NCI-H748 treated with DMSO at 0.1 percent for 48 hours (cell line): ENCODE measurements around the gene RTN4R.
"Not testable (repeated sequence)": the region's sequence is repeated elsewhere in the genome, so short reads cannot be mapped to it uniquely, and the experiment has no call there.

Experiments
- DNase-seq: peaks from one replicate; lab custom pipeline; 2025; lab: John Stamatoyannopoulos, UW

Gene RTN4R

GRCh38 chr22:20286784-20287423 lies 18.8 kb upstream of the RTN4R start:
- DNase-seq, result not testable (repeated sequence)

GRCh38 chr22:20286312-20286660 lies 18.2 kb upstream of the RTN4R start:
- DNase-seq, result not testable (repeated sequence)

- not testable (repeated sequence) for DNase-seq
These were observed 17.6 kb upstream of the RTN4R start for GRCh38 chr22:20285473-20286311.

- DNase-seq, result no peak
These were observed 16.5 kb upstream of the RTN4R start for GRCh38 chr22:20284471-20285086.

- DNase-seq, result no peak
These were observed 15.6 kb upstream of the RTN4R start for GRCh38 chr22:20283674-20284066.

- no peak for DNase-seq
These were observed 15.0 kb upstream of the RTN4R start for GRCh38 chr22:20282901-20283673.

GRCh38 chr22:20281891-20282290 lies 13.8 kb upstream of the RTN4R start:
- DNase-seq, result no peak

- not testable (repeated sequence) for DNase-seq
These were observed 13.4 kb upstream of the RTN4R start for GRCh38 chr22:20281473-20281872.

GRCh38 chr22:20280866-20281265 lies 12.7 kb upstream of the RTN4R start:
- DNase-seq, result no peak

GRCh38 chr22:20280163-20280562 lies 12.0 kb upstream of the RTN4R start:
- not testable (repeated sequence) for DNase-seq

GRCh38 chr22:20279662-20280134 lies 11.6 kb upstream of the RTN4R start:
- DNase-seq, result no peak

- not testable (repeated sequence) for DNase-seq
These were observed 10.8 kb upstream of the RTN4R start for GRCh38 chr22:20278726-20279490.

GRCh38 chr22:20277936-20278635 lies 10.0 kb upstream of the RTN4R start:
- DNase-seq, result not testable (repeated sequence)

- no peak for DNase-seq
These were observed 8.3 kb upstream of the RTN4R start for GRCh38 chr22:20276468-20276867.

- DNase-seq, result no peak
These were observed 7.7 kb upstream of the RTN4R start for GRCh38 chr22:20275836-20276235.

- not testable (repeated sequence) for DNase-seq
These were observed 7.2 kb upstream of the RTN4R start for GRCh38 chr22:20275325-20275724.

GRCh38 chr22:20274374-20274773 lies 6.3 kb upstream of the RTN4R start:
- not testable (repeated sequence) for DNase-seq

GRCh38 chr22:20273758-20274181 lies 5.7 kb upstream of the RTN4R start:
- no peak for DNase-seq

GRCh38 chr22:20272700-20273099 lies 4.6 kb upstream of the RTN4R start:
- DNase-seq, result no peak

GRCh38 chr22:20272174-20272573 lies 4.1 kb upstream of the RTN4R start:
- DNase-seq, result no peak
